ENCODE data around the gene SMARCE1. TPM values are rescaled to one million over a fixed set of nuclear protein-coding genes. Genes with fewer than 3 reads are reported as not detected.
A peak's percentile ranks its signal among the peaks of the same experiment; 100 is the strongest.

The SMARCE1 gene
- 221 TPM for polyA plus RNA-seq

- H3K4me1 Mint-ChIP-seq = peaks cover 17 to 27% (median 26%) of the 10 kb centered on the region in 3 donors
- H3K27ac Mint-ChIP-seq = peak within 1 kb of the TSS; percentile 94 to 100 (median 98)
- peak within 1 kb of the TSS; percentile 94 to 100 (median 96) for H3K4me3 Mint-ChIP-seq
- H3K9me3 Mint-ChIP-seq = no peaks in the 10 kb centered on the region
- no peaks in the 10 kb centered on the region for H3K27me3 Mint-ChIP-seq
- no peaks in the 10 kb centered on the region for H3K36me3 Mint-ChIP-seq
Measured at GRCh38 chr17:40647624-40648383, at the start of gene SMARCE1. SMARCE1 (minus strand) TSS chr17:40647818; CDS start chr17:40645802, 2,016 bp downstream.

DNA sequence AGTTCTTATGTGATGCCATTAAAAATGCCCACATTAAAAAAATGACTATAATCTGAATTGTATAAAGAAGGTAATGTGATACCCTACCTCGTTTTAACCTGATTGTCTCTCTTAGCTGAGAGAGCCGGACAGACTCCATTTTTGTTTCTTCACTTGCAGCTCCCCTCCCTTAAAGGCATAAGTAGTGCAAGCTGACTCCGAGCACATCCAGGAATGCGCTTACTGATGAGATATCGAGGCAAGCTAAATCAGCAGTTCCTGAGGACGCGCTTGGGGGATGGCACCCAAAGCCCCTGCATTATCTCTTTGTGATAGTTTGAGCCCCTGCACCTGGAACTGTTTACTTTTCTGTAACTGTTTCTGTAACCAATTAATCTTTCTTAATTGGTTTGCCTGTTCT is 49.7 kb upstream of the SMARCE1 start:
- Mint-ChIP-seq H3K4me3 (no peak overlapping the region), H3K4me1 (no peaks in the 10 kb centered on the region), H3K9me3 (no peaks in the 10 kb centered on the region), H3K27ac (no peak overlapping the region), H3K36me3 (no peaks in the 10 kb centered on the region), H3K27me3 (peaks cover 23% of the 10 kb centered on the region)

DNA sequence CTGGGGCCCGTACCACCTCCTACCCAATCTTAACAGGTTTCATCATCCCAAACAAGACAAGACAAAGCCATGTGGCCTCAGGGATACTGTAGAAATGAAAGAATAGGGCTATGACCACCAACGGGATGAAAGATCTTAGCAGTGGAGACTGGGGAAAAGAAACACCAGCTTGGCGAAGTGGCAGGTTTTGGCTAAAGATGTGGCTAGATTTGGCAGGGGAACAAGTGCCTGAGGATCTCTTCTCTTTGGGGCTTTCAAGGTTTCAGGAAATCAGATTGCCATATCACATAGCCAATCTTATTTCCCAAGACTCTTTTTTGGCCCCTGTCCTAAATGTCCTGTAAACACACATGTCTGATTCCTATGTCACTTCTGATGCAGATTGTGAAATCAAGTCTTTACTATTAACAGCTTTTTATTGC is 49.0 kb upstream of the SMARCE1 start:
- H3K4me3 Mint-ChIP-seq = no peak overlapping the region
- no peak overlapping the region for H3K27ac Mint-ChIP-seq
- peaks cover 23% of the 10 kb centered on the region for H3K27me3 Mint-ChIP-seq
- H3K36me3 Mint-ChIP-seq = no peaks in the 10 kb centered on the region
- no peaks in the 10 kb centered on the region for H3K4me1 Mint-ChIP-seq
- no peaks in the 10 kb centered on the region for H3K9me3 Mint-ChIP-seq

GRCh38 chr17:40695874-40696472 is 48.4 kb upstream of the SMARCE1 start:
- no peaks in the 10 kb centered on the region for H3K9me3 Mint-ChIP-seq
- H3K36me3 Mint-ChIP-seq = no peaks in the 10 kb centered on the region
- H3K27me3 Mint-ChIP-seq = peaks cover 19% of the 10 kb centered on the region
- H3K27ac Mint-ChIP-seq = no peak overlapping the region
- H3K4me3 Mint-ChIP-seq = no peak overlapping the region
- no peaks in the 10 kb centered on the region for H3K4me1 Mint-ChIP-seq

DNA sequence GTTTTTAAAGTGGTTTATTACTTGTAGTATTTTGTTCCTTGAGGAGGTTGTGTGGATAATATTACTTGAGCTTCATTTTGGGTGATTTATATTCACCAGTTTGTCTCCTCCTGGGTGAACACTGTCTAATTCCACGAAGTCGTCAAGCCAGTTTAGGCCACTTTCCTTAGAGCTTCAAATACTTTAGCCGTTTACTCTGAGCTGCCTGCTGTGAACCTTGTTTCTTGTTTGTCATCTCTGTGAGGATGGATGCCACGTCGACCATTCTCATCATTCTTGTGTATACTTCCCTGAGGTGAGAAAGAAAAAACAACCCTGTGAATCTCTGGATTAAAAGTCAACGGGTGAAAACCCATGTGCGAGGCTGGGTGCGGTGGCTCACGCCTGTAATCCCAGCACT is 47.0 kb upstream of the SMARCE1 start:
- no peaks in the 10 kb centered on the region for H3K36me3 Mint-ChIP-seq
- no peak overlapping the region for H3K4me3 Mint-ChIP-seq
- H3K27ac Mint-ChIP-seq = no peak overlapping the region
- no peaks in the 10 kb centered on the region for H3K9me3 Mint-ChIP-seq
- H3K27me3 Mint-ChIP-seq = peaks cover 17% of the 10 kb centered on the region
- no peaks in the 10 kb centered on the region for H3K4me1 Mint-ChIP-seq

DNA sequence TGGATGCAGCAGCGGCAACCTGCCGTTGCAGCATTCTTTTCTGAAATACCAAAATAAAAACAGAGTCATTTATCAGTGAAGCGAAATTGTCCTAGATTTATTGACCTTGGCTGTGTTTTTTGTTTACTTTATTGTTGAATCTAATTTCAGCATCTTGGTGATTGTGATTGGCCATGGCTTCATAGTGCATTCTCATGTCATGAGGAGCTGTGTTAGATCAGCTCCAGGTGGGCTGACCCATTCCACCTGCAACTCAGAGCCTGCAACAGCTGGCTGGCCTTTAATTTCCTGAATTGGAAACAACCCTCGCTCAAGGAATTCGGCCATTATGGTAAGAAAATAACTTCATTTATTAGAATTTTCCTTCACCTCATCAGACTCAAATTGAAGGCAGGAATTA is 39.5 kb upstream of the SMARCE1 start:
- H3K27ac Mint-ChIP-seq = no peak overlapping the region
- no peaks in the 10 kb centered on the region for H3K36me3 Mint-ChIP-seq
- no peak overlapping the region for H3K4me3 Mint-ChIP-seq
- H3K27me3 Mint-ChIP-seq = peaks cover 2% of the 10 kb centered on the region
- no peaks in the 10 kb centered on the region for H3K4me1 Mint-ChIP-seq
- no peaks in the 10 kb centered on the region for H3K9me3 Mint-ChIP-seq

- Mint-ChIP-seq H3K27ac (no peak overlapping the region), H3K9me3 (no peaks in the 10 kb centered on the region), H3K4me3 (no peak overlapping the region), H3K4me1 (no peaks in the 10 kb centered on the region), H3K27me3 (peaks cover 2% of the 10 kb centered on the region), H3K36me3 (no peaks in the 10 kb centered on the region)
Measured at GRCh38 chr17:40686192-40686591, 38.6 kb upstream of the SMARCE1 start.

- Mint-ChIP-seq H3K36me3 (no peaks in the 10 kb centered on the region), H3K4me3 (no peak overlapping the region), H3K27ac (no peak overlapping the region), H3K27me3 (peaks cover 20% of the 10 kb centered on the region), H3K9me3 (no peaks in the 10 kb centered on the region), H3K4me1 (no peaks in the 10 kb centered on the region)
Measured at GRCh38 chr17:40680998-40681397, 33.4 kb upstream of the SMARCE1 start.

GRCh38 chr17:40679523-40679907 is 31.9 kb upstream of the SMARCE1 start:
- Mint-ChIP-seq H3K27ac (no peak overlapping the region), H3K4me3 (no peak overlapping the region), H3K9me3 (no peaks in the 10 kb centered on the region), H3K4me1 (peaks cover 0 to 2% (median 0%) of the 10 kb centered on the region in 3 donors), H3K36me3 (no peaks in the 10 kb centered on the region), H3K27me3 (peaks cover 20% of the 10 kb centered on the region)

- Mint-ChIP-seq H3K36me3 (no peaks in the 10 kb centered on the region), H3K4me1 (peaks cover 0 to 2% (median 0%) of the 10 kb centered on the region in 3 donors), H3K9me3 (no peaks in the 10 kb centered on the region), H3K4me3 (no peak overlapping the region), H3K27ac (no peak overlapping the region), H3K27me3 (peaks cover 20% of the 10 kb centered on the region)
Measured at GRCh38 chr17:40678902-40679522, 31.4 kb upstream of the SMARCE1 start.

GRCh38 chr17:40675905-40676304 is 28.3 kb upstream of the SMARCE1 start:
- H3K27me3 Mint-ChIP-seq = peaks cover 18% of the 10 kb centered on the region
- H3K4me3 Mint-ChIP-seq = no peak overlapping the region
- H3K9me3 Mint-ChIP-seq = no peaks in the 10 kb centered on the region
- H3K27ac Mint-ChIP-seq = no peak overlapping the region
- H3K36me3 Mint-ChIP-seq = no peaks in the 10 kb centered on the region
- peaks cover 0 to 2% (median 0%) of the 10 kb centered on the region in 3 donors for H3K4me1 Mint-ChIP-seq

- peaks cover 8% of the 10 kb centered on the region for H3K27me3 Mint-ChIP-seq
- H3K9me3 Mint-ChIP-seq = no peaks in the 10 kb centered on the region
- H3K36me3 Mint-ChIP-seq = no peaks in the 10 kb centered on the region
- H3K4me3 Mint-ChIP-seq = no peak overlapping the region
- no peak overlapping the region for H3K27ac Mint-ChIP-seq
- peaks cover 0 to 2% (median 0%) of the 10 kb centered on the region in 3 donors for H3K4me1 Mint-ChIP-seq
Measured at GRCh38 chr17:40672654-40673053, 25.0 kb upstream of the SMARCE1 start.

DNA sequence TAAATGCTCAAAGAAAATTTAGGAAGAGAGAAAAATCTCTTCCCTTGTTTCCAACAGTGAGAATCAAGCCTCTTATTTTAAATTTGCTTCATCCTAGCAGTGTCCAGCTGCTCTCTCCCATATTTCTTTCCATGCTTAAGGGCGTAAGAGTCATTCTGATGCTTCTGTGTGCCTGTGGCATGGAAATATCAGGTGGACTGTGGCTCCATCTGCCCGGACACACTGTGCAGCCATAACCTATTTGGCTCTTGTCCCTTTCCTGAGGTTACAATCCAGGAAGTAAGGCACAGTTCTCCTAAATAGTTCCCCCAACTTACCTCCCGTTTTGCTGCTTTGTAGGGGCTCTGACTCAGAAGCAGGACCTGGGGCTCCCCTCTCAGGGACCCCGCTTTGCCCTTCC is 23.7 kb upstream of the SMARCE1 start:
- Mint-ChIP-seq H3K4me3 (no peak overlapping the region), H3K27me3 (peaks cover 3% of the 10 kb centered on the region), H3K4me1 (peaks cover 0 to 2% (median 0%) of the 10 kb centered on the region in 3 donors), H3K27ac (no peak overlapping the region), H3K9me3 (no peaks in the 10 kb centered on the region), H3K36me3 (no peaks in the 10 kb centered on the region)

GRCh38 chr17:40666331-40666730 is 18.7 kb upstream of the SMARCE1 start:
- H3K9me3 Mint-ChIP-seq = peaks cover 0 to 4% (median 0%) of the 10 kb centered on the region in 3 donors
- peaks cover 19% of the 10 kb centered on the region for H3K27me3 Mint-ChIP-seq
- peaks cover 0 to 4% (median 2%) of the 10 kb centered on the region in 3 donors for H3K4me1 Mint-ChIP-seq
- no peak overlapping the region for H3K27ac Mint-ChIP-seq
- no peak overlapping the region for H3K4me3 Mint-ChIP-seq
- no peaks in the 10 kb centered on the region for H3K36me3 Mint-ChIP-seq

- Mint-ChIP-seq H3K4me3 (peak within 1 kb of the TSS in 2 of 4 donors; percentile 29 to 68), H3K9me3 (peaks cover 0 to 4% (median 0%) of the 10 kb centered on the region in 3 donors), H3K27ac (no peak within 1 kb of the TSS), H3K4me1 (peaks cover 0 to 4% (median 2%) of the 10 kb centered on the region in 3 donors), H3K36me3 (no peaks in the 10 kb centered on the region), H3K27me3 (peaks cover 18% of the 10 kb centered on the region)
Measured at GRCh38 chr17:40664582-40665333, 17.1 kb upstream of the SMARCE1 start, which contains the start of gene KRT222. KRT222 (minus strand) TSS chr17:40665177; CDS start chr17:40665099, 78 bp downstream.

Measured in IgD-negative memory B cell (primary cell).